GM18519 (cell line): ENCODE measurements around the gene ANKS1B.

Source experiments
- ATAC-seq: cut with Tn5 transposase; IDR thresholded peaks from one replicate; pipeline ENCODE4 v1.9.1; 2021; ENCODE audit warnings: mild to moderate bottlenecking, moderate library complexity; ENCODE audit not compliant: unreplicated experiment, low FRiP score

ANKS1B gene

DNA sequence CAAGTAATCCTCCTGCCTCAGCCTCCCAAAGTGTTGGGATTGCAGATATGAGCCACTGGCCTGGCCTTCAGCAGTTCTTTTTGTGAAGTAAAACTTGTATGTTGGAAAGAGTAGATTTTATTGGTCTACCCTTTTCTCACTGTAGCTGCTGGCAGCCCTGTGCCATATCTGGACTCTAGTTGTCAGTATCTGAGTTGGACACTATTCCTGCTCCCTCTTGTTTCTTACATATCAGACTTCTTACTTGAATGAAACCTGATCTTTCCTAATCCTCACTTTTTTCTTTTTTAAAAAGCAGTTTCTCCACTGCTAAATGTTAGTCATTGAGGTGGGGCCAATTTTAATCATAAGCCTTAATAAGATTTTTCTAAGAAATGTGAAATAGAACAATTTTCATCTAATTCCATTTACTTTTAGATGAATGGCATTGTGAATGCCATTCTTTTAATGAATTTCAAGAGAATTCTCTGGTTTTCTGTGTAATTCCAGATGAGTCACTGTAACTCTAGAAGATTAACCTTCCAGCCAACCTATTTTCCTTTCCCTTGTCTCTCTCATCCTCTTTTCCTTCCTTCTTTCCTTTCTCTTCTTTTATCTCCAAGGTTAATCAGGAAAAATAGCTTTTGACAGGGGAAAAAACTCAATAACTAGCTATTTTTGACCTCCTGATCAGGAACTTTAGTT is 1250.9 kb downstream of the ANKS1B start:
- ATAC-seq, result no peak

DNA sequence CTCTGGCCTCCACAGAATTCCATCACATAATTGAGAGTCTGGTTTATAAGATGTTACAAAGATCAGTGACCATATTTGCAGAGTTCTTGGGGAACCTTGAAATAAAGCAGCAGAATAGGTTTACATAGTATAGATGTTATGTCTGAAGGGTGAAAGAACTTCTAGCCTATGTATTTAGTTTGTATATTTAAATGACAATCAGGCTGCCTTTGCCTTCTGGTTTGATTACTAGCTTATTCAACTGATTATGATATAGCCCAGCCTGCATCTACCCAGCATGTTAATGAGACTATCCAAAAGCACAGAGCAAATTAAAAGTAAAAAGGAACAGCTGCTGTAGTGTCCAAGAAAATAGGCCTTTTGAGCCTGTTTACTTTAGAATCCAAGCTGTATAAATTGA is 1254.3 kb downstream of the ANKS1B start:
- ATAC-seq, result no peak

DNA sequence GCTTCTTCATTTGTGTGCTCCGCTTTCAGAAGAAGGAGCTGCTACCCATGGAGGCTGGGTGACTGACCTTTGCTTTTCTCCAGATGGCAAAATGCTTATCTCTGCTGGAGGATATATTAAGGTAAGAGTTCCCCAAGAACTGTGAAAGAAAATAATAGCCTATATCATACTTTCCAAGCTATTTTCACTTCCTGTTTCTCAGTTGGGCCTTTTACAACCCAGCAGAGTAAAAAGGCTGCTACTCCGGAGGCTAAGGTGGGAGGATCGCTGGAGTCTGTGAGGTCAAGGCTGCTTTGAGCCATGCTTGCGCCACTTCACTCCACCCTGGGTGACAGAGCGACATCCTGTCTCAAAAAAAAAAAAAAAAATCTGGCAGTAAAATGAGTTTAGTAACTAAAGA is 1257.5 kb downstream of the ANKS1B start:
- ATAC-seq, result no peak

DNA sequence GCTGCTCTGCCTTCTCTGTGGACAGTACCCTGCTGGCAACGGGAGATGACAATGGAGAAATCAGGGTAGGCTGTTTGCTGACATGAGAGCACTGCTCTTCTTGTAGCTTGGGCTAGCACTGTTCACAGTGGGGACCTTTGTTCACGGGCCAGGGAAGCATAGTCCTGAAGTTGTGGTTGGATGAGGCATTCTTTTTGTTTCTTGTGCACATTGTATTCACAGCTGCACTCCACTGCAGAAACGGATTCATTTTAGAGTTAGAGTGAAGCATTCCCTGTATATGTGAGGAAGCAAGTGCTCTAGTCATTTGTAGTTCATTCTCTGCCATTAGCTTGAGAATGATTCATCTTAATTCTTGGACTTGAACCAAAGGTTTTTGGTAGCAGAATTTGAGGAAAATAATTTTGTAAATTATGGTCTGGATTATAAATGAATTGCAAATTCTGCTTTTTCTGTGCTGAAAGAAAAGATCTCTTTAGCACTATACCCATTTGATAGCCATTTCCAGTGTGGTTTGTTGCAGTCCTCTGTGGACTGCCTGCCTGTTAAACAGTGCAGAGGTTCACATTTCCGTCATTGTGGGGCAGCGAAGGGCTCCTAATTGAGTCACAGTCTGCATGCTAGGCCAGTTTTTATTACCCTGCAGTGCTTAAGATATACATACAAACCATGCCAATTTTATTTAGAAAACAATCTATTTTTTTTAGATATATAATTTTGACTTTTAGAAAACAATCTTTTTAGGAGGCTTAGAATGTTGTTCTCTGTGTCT is 1259.1 kb downstream of the ANKS1B start:
- peak; percentile 66 for ATAC-seq

DNA sequence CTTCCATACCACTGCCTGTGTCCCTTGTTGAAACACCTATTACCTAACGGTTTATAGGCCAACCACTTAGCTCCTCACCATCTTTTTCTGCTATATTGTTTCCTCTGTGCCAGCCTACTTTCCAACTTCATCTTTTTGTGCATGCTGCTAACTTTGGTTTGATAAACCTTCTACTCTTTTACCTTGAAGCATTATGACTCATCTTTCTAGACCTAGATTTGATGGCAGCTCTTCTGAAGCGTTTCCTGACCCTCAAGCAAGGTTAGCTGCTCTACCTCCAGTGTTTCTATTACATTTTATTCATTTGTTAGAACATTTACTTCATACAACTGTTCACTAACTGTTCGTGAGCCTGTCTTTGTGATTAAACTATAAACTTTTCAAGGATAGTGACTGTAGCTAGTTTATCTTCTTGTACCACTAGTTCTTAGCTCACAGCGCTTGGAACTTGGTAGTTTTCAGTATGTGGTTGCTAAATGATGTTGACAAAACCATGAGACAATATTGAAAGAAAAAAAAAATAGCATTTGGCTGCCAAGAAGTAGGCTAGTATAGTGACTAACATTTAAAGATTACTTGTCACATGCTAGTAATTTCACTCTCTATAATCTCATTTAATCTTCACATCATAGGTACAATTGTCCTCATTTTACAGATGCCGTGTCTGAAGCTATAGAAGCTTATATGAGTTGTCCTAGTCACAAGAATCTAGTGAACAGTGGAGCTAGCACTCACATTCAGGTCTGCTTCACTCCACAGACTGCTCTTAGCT is 1260.2 kb downstream of the ANKS1B start:
- no peak for ATAC-seq

DNA sequence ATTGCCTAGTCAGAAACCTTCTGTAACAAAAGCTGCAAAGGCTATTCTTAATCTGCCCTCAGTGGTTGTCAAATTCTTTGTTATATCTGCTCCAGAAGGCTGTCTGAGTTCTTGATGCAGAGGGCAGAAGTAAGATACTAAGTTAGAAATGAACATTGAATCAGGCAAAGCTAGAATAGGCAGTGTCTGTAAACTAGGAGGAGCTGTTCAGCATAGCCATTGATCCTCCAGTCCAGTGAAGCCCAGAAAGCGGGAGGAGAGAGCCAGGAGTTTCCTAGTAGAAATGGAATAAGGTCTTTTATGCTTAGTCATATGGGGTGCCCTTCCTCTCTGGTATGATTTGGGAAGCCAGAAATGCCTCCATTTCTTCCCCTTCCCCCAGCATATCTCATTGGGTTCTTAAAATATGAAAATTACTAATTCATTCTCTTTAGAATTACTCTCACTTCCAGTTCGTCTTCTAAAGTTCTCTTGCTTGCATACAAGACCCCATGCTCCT is 1263.5 kb downstream of the ANKS1B start:
- ATAC-seq, result no peak

DNA sequence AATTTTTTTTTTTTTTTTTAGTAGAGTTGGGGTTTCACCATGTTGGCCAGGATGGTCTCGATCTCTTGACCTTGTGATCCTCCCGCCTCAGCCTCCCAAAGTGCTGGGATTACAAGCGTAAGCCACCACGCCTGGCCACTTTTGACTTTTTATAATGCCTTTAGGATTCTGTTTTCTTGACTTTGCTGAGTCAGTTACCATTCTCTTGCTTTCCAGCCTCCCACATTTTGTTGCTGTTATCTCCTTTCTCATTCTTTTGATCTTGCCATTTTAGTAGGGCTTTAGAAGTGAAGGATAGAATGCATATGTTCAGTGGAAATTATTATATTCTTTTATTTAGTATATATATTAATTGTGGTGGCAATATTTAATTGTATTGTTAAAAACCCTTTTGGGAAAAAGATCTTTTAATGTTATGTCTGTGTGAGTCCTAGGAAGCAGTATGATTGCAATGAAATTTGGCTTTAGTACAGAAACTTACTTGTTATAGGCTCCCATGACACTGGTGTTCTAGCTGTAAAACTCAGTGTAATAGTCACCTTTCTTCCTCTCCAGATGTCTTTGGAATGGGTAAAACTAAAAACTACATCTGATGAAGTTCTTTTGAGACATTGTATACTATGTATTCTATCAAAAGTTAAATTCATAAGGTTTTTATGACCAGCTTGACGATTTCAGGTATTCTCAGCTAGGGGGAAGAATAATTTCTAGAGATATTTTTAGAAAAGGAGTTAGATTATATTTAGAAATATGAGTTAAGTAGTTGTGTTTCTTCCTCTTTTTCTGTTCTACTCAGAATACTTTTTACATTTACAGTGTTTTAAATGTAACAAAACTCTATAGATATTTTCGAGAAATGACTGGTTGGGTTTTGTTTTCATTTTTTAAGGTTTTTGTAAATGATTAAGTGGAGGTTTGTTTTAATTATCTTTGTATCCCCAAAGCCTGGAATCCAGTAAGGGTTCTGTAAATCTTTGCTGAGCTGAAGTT is 1264.9 kb downstream of the ANKS1B start:
- no peak for ATAC-seq

DNA sequence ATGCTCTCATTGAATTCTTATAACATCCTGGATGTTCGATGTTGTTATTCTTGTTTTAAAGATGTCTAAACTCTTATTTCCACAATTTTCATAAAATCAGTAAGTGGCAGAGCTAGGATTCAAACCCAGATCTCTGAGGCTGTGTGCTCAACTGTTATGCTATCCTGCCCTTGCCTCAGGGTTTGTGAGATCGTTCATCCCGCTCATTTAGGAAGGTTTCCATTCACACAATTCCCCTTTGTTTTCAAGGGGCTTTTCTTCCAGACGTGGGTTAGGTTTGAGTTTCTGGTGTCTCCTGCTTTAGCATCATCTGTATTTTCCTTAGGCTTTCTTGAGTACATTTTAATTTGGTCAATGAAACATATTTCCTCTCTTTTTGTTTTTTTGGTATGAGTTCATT is 1270.3 kb downstream of the ANKS1B start:
- ATAC-seq, result no peak

DNA sequence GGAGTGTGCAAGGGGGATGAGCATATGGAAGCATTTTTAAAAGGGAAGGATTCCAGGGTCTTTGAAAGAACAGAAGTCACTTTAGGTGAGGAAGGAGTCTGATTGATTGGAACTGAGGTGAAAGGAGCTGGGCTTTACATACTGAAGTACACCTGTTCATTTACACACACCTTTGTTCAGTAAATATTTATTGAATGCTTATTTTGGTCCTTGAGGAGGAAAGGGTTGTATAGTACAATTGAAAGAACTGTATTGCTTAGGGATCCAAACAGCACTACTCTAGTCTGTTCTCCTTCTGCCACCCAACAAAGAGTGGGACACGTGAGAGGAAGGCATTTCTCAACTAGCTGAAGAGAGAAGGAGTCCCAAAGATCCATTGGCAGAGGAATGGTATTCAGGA is 1275.7 kb downstream of the ANKS1B start:
- no peak for ATAC-seq

DNA sequence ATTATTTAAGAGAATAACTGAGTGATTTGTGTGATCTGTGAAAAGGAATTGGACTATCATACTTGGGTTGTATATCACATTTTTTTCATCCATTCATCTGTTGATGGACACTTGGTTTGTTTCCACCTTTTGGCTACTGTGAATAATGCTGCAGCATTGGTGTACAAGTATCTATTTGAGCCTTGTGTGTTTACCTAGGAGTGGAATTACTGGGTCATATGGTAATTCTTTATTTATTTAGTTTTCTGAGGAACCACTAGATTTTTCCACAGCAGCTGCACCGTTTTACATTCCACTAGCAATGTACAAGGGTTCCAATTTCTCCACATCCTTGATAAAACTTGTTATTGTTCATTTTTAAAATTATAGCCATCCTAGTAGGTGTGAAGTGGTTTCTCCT is 1283.6 kb downstream of the ANKS1B start:
- no peak for ATAC-seq

DNA sequence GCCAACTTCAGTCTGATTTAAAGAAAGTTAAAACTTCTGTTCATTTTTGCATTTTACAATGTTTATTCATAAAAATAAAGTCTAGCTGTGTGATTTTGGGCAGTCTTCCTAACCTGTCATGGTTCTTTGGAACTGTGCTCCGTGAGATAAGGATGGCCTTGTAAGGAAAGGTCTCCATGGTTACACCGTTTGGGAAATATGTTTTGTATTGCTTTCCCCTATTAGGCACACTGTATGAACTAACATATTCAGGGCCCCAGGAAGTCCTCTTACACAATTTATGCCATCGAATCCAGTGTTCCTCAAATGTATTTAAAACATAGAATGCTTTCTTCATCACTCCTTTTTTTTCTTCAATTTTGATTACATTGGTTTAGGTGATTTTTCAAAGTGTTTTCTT is 1285.2 kb downstream of the ANKS1B start:
- no peak for ATAC-seq

DNA sequence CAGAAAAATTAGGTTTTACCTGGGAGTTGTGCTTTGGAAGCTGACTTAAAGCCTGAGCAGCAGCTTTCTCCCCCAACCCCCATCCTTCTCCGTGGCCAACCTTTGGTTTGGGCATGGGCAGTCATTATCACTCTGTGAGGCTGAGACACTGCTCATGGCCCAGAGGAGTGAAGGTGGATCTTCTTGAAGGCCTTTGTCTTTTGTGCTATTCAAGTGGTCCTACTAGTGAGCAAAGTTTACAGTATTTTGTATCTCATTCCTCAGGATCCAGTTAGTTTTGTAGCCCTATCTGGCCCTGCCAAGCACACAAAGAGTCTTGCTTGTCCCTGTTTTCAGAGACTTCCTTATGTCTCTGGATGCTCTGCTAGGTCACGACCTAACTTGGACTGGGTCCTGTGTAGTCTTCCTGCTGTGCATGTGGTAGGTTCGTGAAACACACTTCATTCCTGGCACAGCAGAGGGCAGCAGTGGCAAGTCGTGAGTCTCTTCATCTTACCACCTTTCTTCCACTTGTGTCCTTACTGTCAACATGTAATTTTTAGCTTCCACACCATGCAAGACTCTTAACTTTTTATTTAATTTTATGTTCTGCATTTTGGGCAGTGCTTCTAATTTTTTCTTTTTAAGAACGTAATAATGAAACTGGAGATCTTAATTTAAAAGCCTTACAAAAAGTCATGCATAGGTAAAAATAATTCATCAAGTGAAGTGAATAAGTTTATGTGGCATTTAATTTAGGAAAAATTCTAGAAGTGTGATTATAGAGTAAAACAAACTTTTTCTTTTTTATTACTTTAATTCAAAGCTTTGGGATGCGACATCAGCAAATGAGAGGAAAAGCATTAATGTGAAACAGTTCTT is 1285.9 kb downstream of the ANKS1B start:
- ATAC-seq, result peak; percentile 84

DNA sequence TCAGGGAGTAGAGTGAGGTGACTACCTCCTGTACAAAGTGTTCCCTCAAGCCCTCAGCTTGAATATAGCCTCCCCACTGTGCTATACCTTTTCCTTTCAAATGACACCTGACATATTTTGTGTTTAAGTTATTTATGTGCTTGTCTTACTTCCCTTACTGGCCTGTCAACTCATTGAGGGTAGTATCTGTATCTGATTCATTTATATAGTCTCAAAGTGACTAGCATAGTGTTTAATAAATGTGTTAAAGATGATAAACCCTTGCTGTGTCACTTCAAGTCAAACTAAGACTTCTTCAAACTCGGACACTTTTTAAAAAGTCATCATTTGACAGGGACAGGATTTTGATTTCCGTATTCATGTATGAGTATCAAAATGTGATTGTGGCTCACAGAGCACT is 1287.5 kb downstream of the ANKS1B start:
- no peak for ATAC-seq

DNA sequence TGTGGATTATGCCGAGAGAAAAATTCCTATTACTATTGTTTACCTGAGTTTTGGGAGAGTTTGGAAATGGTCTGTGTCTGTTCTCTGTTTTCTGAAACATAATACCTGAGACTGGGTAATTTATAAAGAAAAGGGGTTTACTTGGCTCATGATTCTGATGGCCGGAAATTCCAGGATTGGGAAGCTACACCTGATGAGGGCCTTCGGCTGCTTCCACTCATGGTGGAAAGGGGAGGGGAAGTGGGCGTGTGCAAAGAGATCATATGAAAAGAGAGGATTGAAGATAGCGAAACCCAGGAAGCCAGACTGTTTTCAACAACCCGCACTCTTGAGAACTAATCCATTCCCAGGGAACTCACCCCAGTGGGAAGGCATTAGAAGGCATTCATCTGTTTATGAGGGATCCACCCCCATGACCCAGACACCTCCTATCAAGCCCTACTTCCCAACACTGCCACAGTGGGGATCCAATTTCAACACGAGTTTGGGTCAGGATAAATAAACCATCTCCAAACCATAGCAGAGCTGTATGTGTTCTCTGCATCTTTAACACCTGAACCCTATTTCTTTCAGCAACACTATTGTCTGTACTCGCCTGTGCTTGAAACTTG is 1288.6 kb downstream of the ANKS1B start:
- no peak for ATAC-seq

DNA sequence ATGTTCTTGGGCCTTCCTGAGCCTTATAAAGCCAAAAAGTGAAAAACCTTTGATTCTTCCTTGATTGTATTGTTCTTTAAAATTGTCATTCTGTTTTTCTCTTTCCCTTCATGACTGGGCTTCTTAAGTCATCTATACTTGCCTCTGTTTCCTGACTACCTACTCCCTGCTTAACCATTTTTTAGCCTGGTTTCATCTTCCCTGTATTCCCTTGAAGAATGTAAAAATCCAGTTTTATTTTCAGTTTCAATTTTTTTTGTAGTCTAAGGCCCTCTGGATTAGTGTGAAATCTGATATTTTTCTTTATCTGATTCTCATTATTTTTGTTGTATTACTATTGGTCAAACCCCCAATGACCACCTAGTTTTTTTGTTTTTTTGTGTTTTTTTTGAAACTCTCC is 1293.4 kb downstream of the ANKS1B start:
- ATAC-seq, result no peak

DNA sequence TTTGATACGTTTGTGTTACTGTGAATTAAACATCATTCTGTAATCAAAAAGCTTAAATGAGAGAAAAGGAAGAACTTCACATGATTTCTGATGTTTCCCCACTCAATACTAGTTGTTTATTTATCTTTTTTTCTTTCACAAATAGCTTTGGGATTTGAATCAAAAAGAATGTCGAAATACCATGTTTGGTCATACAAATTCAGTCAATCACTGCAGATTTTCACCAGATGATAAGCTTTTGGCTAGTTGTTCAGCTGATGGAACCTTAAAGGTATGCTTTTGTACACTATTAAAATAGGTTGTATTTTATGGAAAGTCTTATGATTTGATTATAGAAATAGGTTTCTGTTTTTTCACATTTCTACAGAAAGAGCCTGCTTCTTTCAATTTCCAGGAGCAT is 1298.1 kb downstream of the ANKS1B start:
- ATAC-seq, result no peak
